Large intestine (tissue), 3 donors: ENCODE data around the gene MLYCD. TPM values are rescaled to one million over a fixed set of nuclear protein-coding genes. Genes with fewer than 3 reads are reported as not detected.

Experiments
- DNase-seq, 2 donors: peaks; one replicate each; pipeline versions ENCODE4 v3.0.0 to v3.0.0-alpha.2; 2013
- H3K27ac ChIP-seq: one replicate; pipeline ENCODE4 v1.5.1; 2013; ENCODE audit warnings: low read length
- H3K27me3 ChIP-seq: 2 replicates; pipeline ENCODE4 v1.6.1; 2013; ENCODE audit warnings: low read length; ENCODE audit not compliant: control insufficient read depth, insufficient read depth
- H3K36me3 ChIP-seq: 2 replicates; pipeline ENCODE4 v1.6.1; 2013; ENCODE audit warnings: low read length; ENCODE audit not compliant: control insufficient read depth, insufficient read depth
- H3K4me1 ChIP-seq: one replicate; pipeline ENCODE4 v1.6.1; 2013; ENCODE audit warnings: low read length; ENCODE audit not compliant: control insufficient read depth, insufficient read depth
- H3K4me3 ChIP-seq: one replicate; pipeline ENCODE4 v1.5.1; 2013; ENCODE audit warnings: low read length
- H3K9me3 ChIP-seq: one replicate; pipeline ENCODE4 v1.6.1; 2013; ENCODE audit warnings: mild to moderate bottlenecking, low read depth, low read length, moderate library complexity; ENCODE audit not compliant: control insufficient read depth
- WGBS: methylation state at CpG from one replicate; pipeline ENCODE4 v1.1.5; 2013; ENCODE audit warnings: low lambda C conversion rate; ENCODE audit not compliant: insufficient coverage; 5-methylcytosine and 5-hydroxymethylcytosine counted together
- polyA plus RNA-seq: library from polyadenylated mRNA; unstranded; fragments of 120-200 nt; gene quantifications from one replicate; pipeline ENCODE4 v1.2.1, GENCODE V29; 2013

MLYCD gene
- polyA plus RNA-seq, 1 donor: 5.4 TPM

DNA sequence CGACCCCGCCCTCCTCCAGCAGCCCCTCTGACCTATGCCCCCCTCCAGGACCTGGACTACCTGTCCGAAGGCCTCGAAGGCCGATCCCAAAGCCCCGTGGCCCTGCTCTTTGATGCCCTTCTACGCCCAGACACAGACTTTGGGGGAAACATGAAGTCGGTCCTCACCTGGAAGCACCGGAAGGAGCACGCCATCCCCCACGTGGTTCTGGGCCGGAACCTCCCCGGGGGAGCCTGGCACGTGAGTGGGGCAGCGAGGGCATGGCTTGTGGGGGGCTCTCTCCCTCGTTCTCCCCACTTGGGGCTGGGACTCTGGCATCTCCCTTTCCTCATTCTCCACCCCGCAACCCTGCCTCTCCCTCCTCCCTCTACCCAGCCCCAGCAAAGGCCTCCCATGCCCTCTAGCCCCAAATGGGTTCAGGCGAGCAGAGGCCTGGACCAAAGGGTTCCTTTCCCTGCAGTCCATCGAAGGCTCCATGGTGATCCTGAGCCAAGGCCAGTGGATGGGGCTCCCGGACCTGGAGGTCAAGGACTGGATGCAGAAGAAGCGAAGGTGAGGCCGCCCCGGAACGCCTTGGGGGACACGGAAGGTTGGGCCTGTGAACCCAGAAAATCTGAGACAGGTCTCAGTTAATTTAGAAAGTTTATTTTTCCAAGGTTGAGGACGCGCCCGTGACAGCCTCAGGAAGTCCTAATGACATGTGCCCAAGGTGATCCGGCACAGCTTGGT, 61.8 kb downstream of the MLYCD start:
- no peaks in the 10 kb centered on the region for H3K9me3 ChIP-seq
- H3K27ac ChIP-seq: no peak overlapping the region
- H3K36me3 ChIP-seq: peaks cover 10% of the 10 kb centered on the region
- 94% methylated on average over 6 of the region's 29 CpGs for WGBS
- DNase-seq: no peak
- no peaks in the 10 kb centered on the region for H3K27me3 ChIP-seq
- no peak overlapping the region for H3K4me3 ChIP-seq
- H3K4me1 ChIP-seq: no peaks in the 10 kb centered on the region

DNA sequence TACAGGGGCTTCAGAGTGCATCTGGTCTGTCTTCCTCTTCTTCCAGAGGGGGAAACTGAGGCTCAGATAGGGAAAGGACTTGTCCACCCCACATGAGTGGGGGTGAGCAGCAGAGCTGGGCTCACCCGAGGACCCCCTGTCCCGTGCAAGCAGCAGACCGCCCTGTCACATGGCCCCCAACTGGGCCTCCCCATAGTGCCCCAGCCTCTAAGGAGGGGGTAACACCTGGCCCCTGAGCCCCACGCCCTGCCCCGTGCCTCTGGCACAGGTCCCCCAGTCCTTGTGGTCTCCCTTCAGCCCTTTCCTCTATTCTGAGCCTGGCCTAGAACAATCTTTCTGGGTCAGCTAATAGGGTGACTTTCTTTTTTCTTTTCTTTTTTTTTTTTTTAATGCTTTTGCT, 62.7 kb downstream of the MLYCD start:
- whole genome bisulfite sequencing: no CpG with 5 or more reads among the region's 5 CpGs
- Histone ChIP-seq H3K27ac (no peak overlapping the region), H3K4me3 (no peak overlapping the region), H3K27me3 (no peaks in the 10 kb centered on the region), H3K9me3 (no peaks in the 10 kb centered on the region), H3K4me1 (no peaks in the 10 kb centered on the region), H3K36me3 (peaks cover 10% of the 10 kb centered on the region)
- no peak for DNase-seq

DNA sequence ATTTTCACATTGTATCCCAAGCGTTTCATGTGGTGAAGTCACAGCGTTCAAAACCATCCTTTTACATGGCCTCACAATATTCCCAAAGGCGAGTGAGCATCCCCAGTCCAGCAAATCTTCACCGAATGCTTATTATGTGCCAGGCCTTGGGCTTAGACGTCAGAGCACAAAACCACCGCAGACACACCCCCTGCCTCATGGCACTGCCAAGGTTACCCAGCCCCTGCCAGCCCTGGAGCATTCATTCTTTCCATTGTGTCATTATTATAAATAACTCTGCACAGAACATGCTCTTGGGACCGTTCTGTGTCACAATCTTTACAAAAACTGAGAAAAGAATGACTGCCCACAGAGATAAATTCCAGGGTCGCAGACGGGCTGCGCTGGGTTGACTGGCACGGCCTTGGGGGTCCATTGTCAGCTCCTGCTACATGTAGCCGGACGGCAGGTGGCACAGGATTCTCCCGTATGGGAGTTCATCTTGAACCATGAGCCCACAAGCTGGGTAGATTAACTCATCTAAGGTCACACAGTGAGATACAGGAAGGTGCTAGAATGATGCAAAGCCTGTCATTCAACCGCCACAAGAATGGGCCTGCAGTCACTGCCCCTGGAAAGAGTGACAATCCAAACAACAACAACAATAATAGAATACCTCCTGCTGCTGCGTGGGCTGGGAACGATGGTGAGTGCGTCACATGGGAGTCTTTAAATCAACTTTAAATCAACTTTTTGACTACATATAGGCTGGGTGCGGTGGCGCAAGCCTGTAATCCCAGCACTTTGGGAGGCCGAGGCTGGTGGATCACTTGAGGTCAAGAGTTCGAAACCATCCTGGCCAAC, 64.6 kb downstream of the MLYCD start:
- DNase-seq: no peak
- Histone ChIP-seq H3K27ac (no peak overlapping the region), H3K36me3 (peaks cover 10% of the 10 kb centered on the region), H3K27me3 (no peaks in the 10 kb centered on the region), H3K4me1 (no peaks in the 10 kb centered on the region), H3K4me3 (no peak overlapping the region), H3K9me3 (no peaks in the 10 kb centered on the region)
- 100% methylated on average over 2 of the region's 22 CpGs for WGBS

DNA sequence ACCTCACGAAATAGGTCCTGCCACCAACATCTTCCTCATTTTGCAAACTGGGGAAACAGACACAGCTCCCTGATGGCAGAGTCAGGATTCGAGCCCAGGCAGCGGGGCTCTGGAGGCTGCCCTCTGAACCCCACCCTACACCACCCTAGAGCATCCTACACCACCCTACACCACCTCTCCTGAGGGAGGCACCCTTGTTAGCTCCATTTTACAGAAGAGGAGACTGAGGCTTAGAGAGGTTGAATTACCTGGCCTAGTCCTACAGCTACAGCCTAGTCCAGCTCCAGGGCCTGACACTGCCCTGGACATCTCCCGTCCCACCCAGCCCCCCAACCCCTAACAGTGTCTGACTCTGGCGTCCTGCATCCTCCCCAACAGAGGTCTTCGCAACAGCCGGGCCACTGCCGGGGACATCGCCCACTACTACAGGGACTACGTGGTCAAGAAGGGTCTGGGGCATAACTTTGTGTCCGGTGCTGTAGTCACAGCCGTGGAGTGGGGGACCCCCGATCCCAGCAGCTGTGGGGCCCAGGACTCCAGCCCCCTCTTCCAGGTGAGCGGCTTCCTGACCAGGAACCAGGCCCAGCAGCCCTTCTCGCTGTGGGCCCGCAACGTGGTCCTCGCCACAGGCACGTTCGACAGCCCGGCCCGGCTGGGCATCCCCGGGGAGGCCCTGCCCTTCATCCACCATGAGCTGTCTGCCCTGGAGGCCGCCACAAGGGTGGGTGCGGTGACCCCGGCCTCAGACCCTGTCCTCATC, 65.9 kb downstream of the MLYCD start:
- Histone ChIP-seq H3K4me1 (no peaks in the 10 kb centered on the region), H3K9me3 (no peaks in the 10 kb centered on the region), H3K36me3 (peaks cover 5% of the 10 kb centered on the region), H3K4me3 (no peak overlapping the region), H3K27ac (no peak overlapping the region), H3K27me3 (peaks cover 11% of the 10 kb centered on the region)
- no peak for DNase-seq
- no CpG with 5 or more reads among the region's 26 CpGs for WGBS

DNA sequence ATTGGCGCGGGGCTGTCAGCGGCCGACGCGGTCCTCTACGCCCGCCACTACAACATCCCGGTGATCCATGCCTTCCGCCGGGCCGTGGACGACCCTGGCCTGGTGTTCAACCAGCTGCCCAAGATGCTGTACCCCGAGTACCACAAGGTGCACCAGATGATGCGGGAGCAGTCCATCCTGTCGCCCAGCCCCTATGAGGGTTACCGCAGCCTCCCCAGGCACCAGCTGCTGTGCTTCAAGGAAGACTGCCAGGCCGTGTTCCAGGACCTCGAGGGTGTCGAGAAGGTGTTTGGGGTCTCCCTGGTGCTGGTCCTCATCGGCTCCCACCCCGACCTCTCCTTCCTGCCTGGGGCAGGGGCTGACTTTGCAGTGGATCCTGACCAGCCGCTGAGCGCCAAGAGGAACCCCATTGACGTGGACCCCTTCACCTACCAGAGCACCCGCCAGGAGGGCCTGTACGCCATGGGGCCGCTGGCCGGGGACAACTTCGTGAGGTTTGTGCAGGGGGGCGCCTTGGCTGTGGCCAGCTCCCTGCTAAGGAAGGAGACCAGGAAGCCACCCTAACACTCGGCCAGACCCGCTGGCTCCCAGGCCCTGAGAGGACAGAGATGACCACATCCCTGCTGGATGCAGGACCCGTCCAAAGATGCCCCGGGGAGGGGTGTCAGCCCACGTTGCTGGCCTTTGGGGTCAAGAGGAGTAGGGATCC, 66.7 kb downstream of the MLYCD start:
- H3K4me1 ChIP-seq: no peaks in the 10 kb centered on the region
- WGBS: no CpG with 5 or more reads among the region's 36 CpGs
- H3K27ac ChIP-seq: no peak overlapping the region
- no peak overlapping the region for H3K4me3 ChIP-seq
- DNase-seq: no peak
- H3K36me3 ChIP-seq: peaks cover 2% of the 10 kb centered on the region
- H3K9me3 ChIP-seq: no peaks in the 10 kb centered on the region
- peaks cover 18% of the 10 kb centered on the region for H3K27me3 ChIP-seq

DNA sequence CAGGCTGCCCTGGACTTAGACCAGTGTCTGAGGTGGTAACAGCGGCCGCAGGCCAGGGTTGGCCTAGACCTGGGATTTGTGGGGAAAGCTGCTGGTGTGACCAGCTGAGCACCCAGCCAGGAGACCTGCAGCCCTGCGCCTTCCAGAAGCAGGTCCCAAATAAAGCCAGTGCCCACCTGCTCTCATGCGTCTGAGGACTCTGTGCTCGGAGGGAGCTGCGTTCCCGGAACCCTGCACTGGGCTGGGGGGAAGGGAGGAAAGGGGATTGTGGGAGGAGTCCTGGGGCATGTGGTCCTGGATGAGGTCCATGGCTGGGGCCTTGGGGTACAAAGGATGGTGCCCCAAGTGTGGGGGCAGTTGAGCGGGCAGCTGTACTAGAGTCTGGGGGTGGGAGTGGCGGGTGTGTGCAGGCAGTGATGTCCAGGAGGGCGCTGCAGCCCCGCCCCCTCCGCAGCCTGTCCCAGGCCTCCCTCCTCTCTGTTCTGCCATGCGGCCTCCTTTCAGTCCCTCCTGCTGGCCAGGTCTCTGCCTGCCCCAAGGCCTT, 67.3 kb downstream of the MLYCD start:
- no peak for DNase-seq
- peaks cover under 1% of the 10 kb centered on the region for H3K36me3 ChIP-seq
- WGBS: no CpG with 5 or more reads among the region's 13 CpGs

DNA sequence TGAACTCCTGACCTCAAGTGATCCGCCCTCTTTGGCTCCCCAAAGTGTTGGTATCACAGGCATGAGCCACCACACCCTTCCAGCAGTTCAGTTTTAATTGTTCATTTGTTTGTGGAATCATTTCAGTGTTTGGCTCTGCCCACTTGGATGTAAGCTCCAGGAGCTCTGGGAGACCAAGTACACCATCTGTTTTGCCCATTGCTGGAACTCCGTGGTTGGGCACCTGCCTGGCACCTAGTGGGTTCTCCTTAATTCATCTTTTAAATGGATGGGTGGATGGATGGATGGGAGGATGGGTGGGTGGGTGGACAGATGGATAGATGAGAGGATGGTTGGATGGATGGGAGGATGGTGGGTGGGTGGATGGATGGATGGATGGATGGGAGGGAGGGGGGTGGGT, 68.2 kb downstream of the MLYCD start:
- Histone ChIP-seq H3K9me3 (no peaks in the 10 kb centered on the region), H3K27ac (no peak overlapping the region), H3K4me3 (no peak overlapping the region), H3K4me1 (no peaks in the 10 kb centered on the region), H3K27me3 (peaks cover 18% of the 10 kb centered on the region), H3K36me3 (no peaks in the 10 kb centered on the region)
- no CpG with 5 or more reads among the region's 2 CpGs for WGBS
- no peak for DNase-seq

More for the DNA sequence above, 67.3 kb downstream of the MLYCD start:
- peaks cover 18% of the 10 kb centered on the region for H3K27me3 ChIP-seq
- H3K4me3 ChIP-seq: no peak overlapping the region
- H3K27ac ChIP-seq: no peak overlapping the region
- no peaks in the 10 kb centered on the region for H3K4me1 ChIP-seq
- no peaks in the 10 kb centered on the region for H3K9me3 ChIP-seq

DNA sequence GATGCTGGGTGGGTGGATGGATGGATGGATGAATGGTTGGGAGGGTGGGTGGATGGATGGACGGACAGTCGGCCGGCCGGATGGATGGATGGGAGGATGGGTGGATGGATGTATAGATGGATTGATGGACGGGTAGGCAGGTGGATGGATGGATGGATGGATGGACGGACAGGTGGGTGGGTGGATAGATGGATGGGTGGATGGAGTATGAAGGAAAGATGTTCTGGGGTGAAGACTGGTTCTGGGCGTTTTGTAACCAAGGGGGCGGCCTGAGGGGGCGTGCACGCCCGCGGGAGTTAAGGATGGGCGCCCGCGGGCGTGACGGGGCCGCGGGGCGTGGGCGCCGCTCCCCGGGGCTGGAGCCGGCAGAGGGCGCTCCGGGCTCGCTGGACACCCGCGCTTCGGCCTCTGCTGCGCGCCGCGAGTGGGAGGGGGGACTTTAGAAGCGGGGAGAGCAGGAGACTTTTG, 69.0 kb downstream of the MLYCD start, which contains the start of gene NECAB2:
Gene NECAB2, plus strand, starts transcription at position 407 of the 468 bp plus-strand sequence. CDS start 405 bp downstream, outside the sequence.
- no peaks in the 10 kb centered on the region for H3K4me1 ChIP-seq
- no peaks in the 10 kb centered on the region for H3K36me3 ChIP-seq
- H3K27ac ChIP-seq: no peak within 1 kb of the TSS
- H3K4me3 ChIP-seq: no peak within 1 kb of the TSS
- no CpG with 5 or more reads among the region's 35 CpGs for WGBS
- peaks cover 18% of the 10 kb centered on the region for H3K27me3 ChIP-seq
- H3K9me3 ChIP-seq: no peaks in the 10 kb centered on the region
- no peak for DNase-seq

DNA sequence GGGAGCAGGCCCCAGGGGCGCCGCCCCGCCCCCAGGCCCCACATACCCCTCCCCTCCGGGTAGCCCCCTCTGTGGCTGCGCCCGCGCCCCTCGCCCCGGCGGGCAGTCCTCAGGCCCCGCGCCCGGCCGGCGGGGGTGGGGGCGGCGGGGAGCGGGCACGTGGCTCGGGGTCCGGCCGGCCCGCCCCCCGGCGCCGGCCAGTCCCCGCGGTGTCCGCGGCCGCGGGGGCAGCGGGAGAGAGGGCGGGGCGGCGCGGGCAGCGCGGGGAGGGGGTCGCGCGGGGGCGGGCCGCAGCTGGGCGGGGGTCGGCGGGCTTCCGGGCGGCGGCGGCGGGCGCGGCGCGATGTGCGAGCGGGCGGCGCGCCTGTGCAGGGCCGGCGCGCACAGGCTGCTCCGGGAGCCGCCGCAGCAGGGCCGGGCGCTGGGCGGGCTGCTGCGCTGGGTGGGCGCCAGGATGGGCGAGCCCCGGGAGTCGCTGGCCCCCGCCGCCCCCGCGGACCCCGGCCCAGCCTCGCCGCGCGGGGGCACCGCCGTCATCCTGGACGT, 69.5 kb downstream of the MLYCD start:
- no peaks in the 10 kb centered on the region for H3K9me3 ChIP-seq
- H3K4me1 ChIP-seq: no peaks in the 10 kb centered on the region
- H3K36me3 ChIP-seq: no peaks in the 10 kb centered on the region
- WGBS: no CpG with 5 or more reads among the region's 87 CpGs
- no peak overlapping the region for H3K27ac ChIP-seq
- H3K4me3 ChIP-seq: no peak overlapping the region
- H3K27me3 ChIP-seq: peaks cover 18% of the 10 kb centered on the region
- DNase-seq: no peak
